Nucleus accumbens (tissue), 56 donors: Measurements from ENCODE around the gene DENR.

Experiments used
- DNase-seq, 56 donors: peaks; one replicate each; lab custom pipeline; 2025; lab: John Stamatoyannopoulos, UW

Gene DENR

GRCh38 chr12:122811777-122812176 is 59.2 kb downstream of the DENR start:
- DNase-seq, result no peak

- no peak for DNase-seq
These were observed 60.7 kb downstream of the DENR start for GRCh38 chr12:122813310-122813713.

DNA sequence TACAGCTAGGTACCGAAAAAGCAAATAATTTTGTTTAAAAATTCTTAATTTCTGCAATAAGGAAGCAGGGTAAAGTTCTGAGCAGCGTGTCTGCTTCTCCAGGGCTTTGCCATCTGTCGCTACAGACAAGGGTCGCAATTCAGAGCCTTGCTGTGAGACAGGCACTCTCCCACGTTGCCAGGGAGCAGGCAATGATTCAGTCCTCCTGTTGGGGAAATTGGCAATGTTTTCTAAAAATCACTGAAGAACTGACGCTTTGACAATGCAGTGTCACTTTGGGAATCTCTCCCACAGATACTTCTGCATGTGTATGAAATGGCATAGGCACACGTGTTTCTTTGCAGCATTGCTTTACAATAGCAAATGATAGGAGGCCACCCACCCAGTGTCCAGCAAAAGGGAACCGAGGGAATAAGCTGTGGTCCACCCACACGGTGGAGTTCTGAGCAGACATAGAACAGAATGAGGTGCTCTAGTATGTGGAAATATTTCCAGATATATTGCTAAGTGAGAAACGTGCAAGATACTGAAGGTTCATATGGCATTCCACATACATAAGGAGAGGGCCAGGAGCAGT is 66.7 kb downstream of the DENR start:
- DNase-seq, result peak in 28 of 56 donors; percentile 2 to 71 (median 24)

DNA sequence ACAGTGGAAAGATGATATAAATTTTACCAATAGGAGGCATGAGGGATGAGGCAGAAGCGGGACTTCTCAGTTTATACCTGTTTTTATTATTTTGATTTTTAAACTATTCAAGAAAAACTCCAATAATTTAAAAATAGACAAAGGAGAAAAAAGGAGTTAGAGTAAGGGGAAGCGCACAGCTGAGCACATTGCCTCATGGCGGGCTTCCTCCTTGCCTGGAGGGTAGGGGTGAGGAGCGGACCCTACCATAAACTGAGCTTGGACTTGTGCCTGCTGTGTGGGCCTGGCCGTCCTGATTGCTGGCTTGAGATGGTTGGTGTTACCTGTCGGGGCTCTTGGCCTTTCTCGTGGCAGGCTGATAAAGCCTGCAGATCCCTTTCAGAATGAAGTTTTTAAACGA is 67.5 kb downstream of the DENR start:
- no peak for DNase-seq
